HG03196 (cell line): ENCODE measurements around the gene MTSS2.

Source experiments
- ATAC-seq: cut with Tn5 transposase; IDR thresholded peaks from one replicate; pipeline ENCODE4 v1.9.1; 2021; ENCODE audit not compliant: unreplicated experiment

MTSS2 gene

GRCh38 chr16:70700101-70701020 lies 14.5 kb upstream of the MTSS2 start:
- no peak for ATAC-seq

GRCh38 chr16:70699696-70700095 lies 13.8 kb upstream of the MTSS2 start:
- no peak for ATAC-seq

GRCh38 chr16:70698901-70699300 lies 13.0 kb upstream of the MTSS2 start:
- no peak for ATAC-seq

- no peak for ATAC-seq
Measured at GRCh38 chr16:70697594-70698170, 11.8 kb upstream of the MTSS2 start.

- ATAC-seq, result no peak
Measured at GRCh38 chr16:70696952-70697593, 11.2 kb upstream of the MTSS2 start.

- no peak for ATAC-seq
Measured at GRCh38 chr16:70696355-70696754, 10.5 kb upstream of the MTSS2 start.

GRCh38 chr16:70695331-70696070 lies 9.6 kb upstream of the MTSS2 start:
- ATAC-seq, result no peak

GRCh38 chr16:70694868-70695218 lies 9.0 kb upstream of the MTSS2 start:
- no peak for ATAC-seq

GRCh38 chr16:70694088-70694867 lies 8.4 kb upstream of the MTSS2 start:
- ATAC-seq, result no peak

GRCh38 chr16:70692873-70693671 lies 7.2 kb upstream of the MTSS2 start:
- ATAC-seq, result no peak

- no peak for ATAC-seq
Measured at GRCh38 chr16:70692130-70692872, 6.4 kb upstream of the MTSS2 start.

- no peak for ATAC-seq
Measured at GRCh38 chr16:70691223-70692129, 5.6 kb upstream of the MTSS2 start.

GRCh38 chr16:70689970-70690891 lies 4.4 kb upstream of the MTSS2 start:
- ATAC-seq, result no peak

GRCh38 chr16:70689035-70689969 lies 3.4 kb upstream of the MTSS2 start:
- ATAC-seq, result no peak

- no peak for ATAC-seq
Measured at GRCh38 chr16:70688246-70688742, 2.4 kb upstream of the MTSS2 start.
